GM21381 (cell line): ENCODE results near the gene FREM2.

Experiments
- ATAC-seq: cut with Tn5 transposase; IDR thresholded peaks from one replicate; pipeline ENCODE4 v1.9.1; 2021; ENCODE audit warnings: mild to moderate bottlenecking, moderate library complexity; ENCODE audit not compliant: unreplicated experiment

FREM2 gene

GRCh38 chr13:38758277-38758676 is 71.4 kb downstream of the FREM2 start:
- ATAC-seq = no peak

GRCh38 chr13:38759390-38759789 is 72.5 kb downstream of the FREM2 start:
- no peak for ATAC-seq

DNA sequence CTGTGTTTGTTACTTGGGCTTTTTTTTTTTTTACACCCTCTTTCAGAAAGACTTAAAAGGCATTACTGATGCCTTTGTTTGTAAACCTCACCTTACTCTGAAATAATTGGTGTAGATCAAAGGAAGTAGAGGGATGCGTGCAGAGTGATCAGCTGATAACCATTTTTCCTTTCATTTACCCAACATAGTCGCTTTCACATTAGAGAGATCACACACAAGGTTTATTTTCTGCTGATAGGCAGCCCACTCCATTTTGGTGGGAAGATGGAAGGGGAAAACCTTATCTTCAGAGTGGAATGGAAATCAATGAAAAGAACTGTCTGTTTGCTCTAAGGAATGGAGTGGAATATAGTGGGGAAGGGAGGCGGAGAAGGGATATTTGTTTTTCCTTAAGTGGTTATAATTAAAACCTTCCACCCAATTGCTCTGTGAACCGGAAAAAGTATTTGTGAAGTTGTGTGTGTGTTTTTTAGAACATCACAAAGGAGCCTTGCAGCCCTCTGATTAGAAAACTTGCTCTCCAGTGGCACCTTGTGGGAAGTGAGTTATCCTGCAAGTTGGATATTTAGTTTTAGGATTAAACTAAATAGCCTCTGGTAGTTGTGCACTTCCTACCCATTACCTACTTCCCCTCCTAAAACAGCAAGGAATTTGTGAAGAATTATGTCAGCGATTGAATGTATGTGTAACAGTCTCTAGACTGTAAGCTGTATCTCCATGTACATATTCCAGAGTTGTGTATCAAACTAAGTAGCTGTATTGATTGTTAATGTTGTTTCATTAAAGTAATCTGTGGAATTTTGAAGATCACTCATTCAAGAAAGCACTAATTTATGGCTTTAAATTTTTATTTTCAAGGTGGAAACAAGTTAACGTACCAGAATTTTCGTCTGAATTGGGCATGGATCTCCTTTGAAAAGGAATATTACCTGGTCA is 76.8 kb downstream of the FREM2 start:
- no peak for ATAC-seq

- no peak for ATAC-seq
Measured at GRCh38 chr13:38766799-38767198, 79.9 kb downstream of the FREM2 start.

- ATAC-seq = no peak
Measured at GRCh38 chr13:38767506-38768265, 80.8 kb downstream of the FREM2 start.

- ATAC-seq = no peak
Measured at GRCh38 chr13:38769526-38769925, 82.6 kb downstream of the FREM2 start.

DNA sequence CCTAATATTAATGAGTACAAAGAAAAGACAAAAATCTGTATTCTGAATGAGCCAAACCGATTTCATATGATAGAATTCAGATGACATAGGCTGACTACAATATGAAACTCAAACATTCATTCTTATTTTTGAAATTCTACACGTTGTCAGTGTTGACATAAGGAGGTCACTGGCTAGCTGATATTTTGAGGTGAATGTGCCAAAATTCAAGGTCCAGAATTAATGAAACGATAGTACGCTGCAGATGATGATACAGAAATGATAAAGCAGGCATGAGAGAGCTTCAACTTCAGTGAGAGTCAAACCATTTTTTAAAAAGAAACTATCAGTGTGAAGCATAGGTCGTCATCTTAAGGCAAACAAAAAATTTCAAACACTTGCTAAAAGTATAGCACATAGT is 88.2 kb downstream of the FREM2 start:
- ATAC-seq = no peak

- no peak for ATAC-seq
Measured at GRCh38 chr13:38777347-38778119, 90.7 kb downstream of the FREM2 start.

- no peak for ATAC-seq
Measured at GRCh38 chr13:38781539-38781938, 94.7 kb downstream of the FREM2 start.

DNA sequence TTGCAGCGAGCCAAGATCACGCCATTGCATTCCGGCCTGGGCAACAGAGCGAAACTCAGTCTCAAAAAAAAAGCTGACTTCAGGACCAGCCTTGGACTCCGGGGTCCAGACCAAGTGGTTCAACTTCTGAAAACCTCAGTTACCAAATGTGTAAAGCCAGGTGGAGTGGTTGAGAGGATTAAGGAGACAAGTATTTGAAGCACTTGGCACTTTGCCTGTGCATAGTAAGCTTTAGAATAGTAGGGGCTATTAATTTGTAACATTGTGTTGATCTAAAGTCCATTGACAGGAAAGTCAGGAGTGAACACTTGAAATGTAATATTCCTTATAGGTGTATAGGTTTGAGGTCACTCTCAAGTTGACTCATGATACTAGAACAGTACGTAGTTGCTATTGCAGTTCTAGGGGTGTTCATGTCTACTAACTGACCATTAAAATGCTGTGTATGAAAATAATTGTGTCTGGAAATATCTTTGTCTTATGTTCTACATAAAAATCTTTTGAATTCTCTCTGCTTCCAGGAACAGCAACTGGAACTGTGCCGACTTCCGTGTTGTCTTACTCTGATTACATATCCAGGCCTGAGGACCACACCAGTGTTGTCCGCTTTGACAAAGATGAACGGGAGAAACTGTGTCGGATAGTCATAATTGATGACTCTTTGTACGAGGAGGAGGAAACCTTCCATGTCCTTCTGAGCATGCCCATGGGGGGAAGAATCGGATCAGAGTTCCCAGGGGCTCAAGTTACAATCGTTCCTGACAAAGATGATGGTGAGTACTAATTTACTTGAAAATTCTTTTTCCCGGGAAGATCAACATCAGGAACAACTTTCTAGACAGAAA is 97.4 kb downstream of the FREM2 start:
- ATAC-seq = no peak

DNA sequence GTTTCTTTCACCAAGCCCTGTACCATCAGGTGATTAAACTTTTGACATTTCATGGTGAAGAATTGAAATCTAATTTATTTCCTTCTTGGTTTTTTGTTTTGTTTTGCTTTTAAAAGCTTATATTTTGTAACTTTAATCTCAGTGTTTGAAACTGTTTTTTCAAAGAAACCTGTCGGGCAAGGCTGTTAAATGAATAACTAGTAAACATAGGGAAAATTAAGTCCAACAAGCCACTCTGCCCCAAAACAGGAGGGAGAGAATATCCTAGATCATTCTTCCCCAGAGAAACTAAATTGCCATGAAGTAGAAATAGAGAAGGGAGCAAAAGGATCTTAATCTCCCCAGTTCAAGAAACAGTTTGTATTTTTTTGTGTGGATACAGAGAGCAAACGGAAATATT is 98.2 kb downstream of the FREM2 start:
- ATAC-seq = no peak

DNA sequence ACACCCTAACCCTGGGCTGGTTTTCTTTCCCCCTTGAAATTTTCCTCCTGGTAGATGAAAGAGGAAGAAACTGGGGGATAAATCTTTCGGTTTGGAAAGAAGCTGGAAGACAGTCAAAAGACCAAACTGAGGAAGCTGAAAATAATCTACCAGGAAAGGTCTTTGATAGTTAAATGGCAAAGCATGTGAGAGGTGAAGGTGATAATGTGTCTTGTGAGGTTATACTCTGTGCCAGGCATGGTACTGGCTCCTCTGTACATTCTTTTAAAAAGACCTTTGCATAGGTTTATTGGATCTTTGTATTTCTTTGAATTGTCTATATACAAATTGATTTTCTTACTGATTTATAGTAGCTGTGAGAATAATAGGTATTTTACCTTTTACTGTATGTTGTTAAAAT is 98.6 kb downstream of the FREM2 start:
- ATAC-seq = no peak

DNA sequence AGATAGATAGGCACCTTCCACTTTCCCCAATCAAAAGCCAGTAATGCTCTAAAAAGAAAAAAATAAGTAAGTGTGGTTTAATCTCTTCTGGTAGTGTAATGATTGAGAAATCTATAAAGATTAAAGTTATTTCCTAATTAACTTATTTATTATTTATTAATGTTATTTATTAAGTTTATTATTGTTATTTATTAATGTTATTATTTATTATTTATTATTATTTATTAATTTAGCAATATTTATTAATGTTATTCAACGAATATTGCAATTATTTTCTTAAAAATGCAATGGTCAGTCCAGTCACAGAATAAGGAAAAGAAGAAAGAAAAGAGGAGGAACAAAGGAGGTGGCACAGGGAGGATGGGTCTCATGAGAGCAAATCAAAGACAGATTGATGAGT is 100.7 kb downstream of the FREM2 start:
- no peak for ATAC-seq

GRCh38 chr13:38796890-38797289 is 110.0 kb downstream of the FREM2 start:
- ATAC-seq = no peak

DNA sequence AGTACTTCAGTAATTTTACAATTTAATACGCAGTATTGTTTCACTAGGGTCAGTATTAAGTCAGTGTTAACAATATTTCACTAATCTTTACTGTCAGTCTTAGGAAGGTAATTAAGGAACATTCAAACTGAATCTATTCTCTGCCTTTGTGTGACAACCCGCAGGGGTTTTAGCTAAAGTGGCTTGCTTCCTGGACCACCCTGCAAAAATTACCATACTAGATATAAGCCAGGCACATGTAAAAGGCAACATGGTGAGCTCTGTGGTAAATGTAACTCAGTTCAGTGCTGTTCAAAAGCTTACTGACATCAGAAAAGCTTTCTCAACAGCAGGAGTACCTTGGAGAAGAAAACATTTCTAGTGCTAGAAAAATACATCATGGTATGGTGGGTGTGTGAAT is 116.7 kb downstream of the FREM2 start:
- no peak for ATAC-seq

DNA sequence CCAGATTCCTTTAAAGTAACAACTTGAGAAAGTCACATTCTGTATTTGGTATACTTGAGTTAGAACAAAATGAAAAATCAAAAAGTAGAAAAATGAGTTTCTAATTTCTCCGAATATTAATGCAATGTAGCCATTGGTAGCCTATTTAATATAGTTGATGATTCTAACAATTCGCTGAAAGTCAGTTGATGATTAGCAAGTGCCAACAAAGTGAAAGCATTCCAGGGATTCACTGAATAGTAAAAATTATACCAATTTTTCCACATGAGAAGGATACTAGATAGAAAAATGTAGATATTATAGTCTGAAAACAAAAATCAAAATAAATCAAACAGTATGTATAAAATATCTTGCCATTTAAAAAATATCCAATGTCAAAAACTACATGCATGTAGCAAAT is 117.2 kb downstream of the FREM2 start:
- ATAC-seq = no peak

DNA sequence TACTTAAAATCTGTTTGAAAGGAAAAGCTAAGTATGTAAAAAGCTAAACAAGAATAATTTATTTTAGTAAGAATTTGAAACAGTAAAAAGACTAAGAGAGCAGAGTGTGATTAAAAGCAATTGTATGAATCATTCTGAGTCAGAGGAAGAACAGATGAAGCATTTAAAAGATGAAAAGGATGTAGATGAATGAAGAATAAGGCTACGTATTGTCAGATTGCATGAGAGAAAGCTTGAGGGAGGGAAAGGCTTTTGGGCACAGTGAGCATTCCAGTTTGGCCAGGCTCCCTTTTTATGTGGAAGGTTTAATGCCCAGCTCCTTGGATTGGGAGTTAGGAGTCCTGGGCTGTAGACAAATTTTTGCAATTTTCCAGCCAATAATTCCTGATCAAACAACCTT is 117.7 kb downstream of the FREM2 start:
- ATAC-seq = no peak

- ATAC-seq = no peak
Measured at GRCh38 chr13:38814331-38814730, 127.5 kb downstream of the FREM2 start.

DNA sequence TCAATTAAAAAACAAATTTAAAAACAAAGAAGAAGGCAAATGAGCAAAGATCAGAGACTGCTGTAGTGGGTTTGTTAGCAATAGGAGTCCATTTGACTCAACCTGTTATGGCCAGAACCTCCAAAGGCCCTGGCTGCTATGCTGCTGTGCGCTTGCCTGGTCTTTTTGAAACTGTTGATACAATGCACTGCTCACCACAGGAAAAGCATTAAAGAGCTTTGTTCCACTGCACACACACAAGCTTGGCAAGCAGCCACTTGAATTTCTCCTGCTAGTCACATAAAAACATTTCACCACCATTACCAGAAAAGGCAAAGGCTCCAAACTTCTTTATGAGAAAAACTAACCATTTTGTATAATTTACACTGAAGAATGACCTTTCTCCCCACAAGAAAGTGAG is 132.2 kb downstream of the FREM2 start:
- ATAC-seq = no peak

- ATAC-seq = no peak
Measured at GRCh38 chr13:38819596-38819995, 132.7 kb downstream of the FREM2 start.
